GM12891 (cell line): ENCODE results near the gene MYH14.

Source experiments
- PAX5 ChIP-seq: IDR thresholded peaks from 2 replicates; pipeline ENCODE4 v1.6.1; 2011; ENCODE audit warnings: low read length, moderate library complexity, mild to moderate bottlenecking; ENCODE audit not compliant: insufficient read depth, severe bottlenecking
- POLR2A ChIP-seq: IDR thresholded peaks from 2 replicates; pipeline ENCODE4 v1.6.1; 2011; ENCODE audit warnings: low read depth, low read length, control low read depth

DNA sequence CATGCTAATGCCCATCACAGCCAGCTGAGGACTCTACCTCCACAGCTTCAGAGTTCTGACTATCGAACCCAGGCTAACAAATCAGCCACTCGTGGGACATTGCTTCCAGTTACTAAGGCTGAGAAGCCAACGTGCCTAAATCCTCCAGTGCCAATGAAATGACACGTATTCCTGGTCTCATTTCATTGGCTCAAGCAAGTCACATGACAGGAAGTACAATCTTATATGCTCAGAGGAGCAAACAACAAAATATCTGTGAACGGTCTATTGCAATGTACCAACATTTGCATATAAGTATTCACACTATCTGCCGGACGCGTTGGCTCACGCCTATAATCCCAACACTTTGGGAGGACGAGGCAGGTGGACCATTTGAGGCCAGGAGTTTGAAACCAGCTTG is 27.5 kb upstream of the MYH14 start:
- TF ChIP-seq POLR2A = no peak
- TF ChIP-seq PAX5 = no peak
